ENCODE data around the gene ZNF827. TPM values are rescaled to one million over a fixed set of nuclear protein-coding genes. Genes with fewer than 3 reads are reported as not detected.

The ZNF827 gene
- total and polyA plus RNA-seq, 2 of the 13 experiments (the other 11 are each of a cell fraction or from before 2014, with no cell fraction given) = 2.8 TPM

DNA sequence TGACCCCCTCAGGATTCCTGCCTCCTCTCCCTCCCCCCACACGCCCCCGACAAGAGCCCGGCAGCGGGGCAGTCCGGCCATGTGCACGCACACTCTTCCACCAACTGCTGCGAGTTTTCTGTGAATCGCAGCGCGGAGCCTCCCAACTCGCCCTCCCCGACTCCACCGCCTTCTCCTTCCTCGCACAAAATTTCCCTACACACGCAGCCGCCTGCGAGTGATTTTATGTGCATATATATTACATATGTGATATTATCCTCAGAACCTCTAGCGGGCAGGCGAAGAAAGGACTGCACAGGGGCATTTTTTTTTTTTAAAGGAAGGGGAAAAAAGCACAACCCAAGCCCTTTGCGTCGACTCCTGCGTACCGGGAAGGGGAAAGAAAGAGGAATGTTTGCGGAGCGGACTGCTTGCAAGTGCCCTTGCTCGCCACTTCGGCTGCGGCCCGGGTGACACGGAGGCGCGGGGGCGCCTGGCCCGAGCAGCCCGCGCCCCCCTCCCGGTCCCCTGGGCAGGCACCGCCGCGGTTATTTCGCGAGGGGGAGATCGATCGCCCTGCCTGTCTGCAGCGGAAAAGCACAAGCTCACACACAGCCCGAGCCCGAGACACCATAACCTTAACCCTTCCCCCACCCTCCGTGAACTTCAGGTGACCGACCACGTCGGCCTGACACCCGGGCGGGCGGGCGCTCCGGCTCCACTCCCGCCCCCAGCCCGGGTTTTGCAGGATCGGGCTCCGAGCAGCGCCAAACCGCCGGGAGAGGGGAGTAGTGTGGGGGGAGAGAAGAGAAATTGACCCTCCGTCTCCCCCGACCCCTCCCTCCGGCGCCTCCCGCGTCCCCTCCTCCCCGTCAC lies 2.3 kb downstream of the ZNF827 start (continued):
- TF ChIP-seq, protein P1, sequence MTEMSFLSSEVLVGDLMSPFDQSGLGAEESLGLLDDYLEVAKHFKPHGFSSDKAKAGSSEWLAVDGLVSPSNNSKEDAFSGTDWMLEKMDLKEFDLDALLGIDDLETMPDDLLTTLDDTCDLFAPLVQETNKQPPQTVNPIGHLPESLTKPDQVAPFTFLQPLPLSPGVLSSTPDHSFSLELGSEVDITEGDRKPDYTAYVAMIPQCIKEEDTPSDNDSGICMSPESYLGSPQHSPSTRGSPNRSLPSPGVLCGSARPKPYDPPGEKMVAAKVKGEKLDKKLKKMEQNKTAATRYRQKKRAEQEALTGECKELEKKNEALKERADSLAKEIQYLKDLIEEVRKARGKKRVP (CRISPR knock-in tag; IDR thresholded peaks at IDR 0.05) = no peak
- TF ChIP-seq ZNF614 (CRISPR knock-in tag; IDR thresholded peaks at IDR 0.05; ENCODE audit: borderline replicate concordance) (no peak), KLF12 (CRISPR knock-in tag; IDR thresholded peaks at IDR 0.05; ENCODE audit: borderline replicate concordance) (0 out of 2 replicates have a peak, but pooled peaks have one; percentile 32), RARA (CRISPR knock-in tag; IDR thresholded peaks at IDR 0.05) (peak; percentile 52; the same call in 1 of the 2 replicates), ONECUT2 (CRISPR knock-in tag; IDR thresholded peaks at IDR 0.05) (0 out of 2 replicates have a peak, but pooled peaks have one; percentile 27), ZNF441 (CRISPR knock-in tag; IDR thresholded peaks at IDR 0.05; ENCODE audit: borderline replicate concordance) (no peak), RBFOX2 (IDR thresholded peaks at IDR 0.05; ENCODE audit: low read depth, low read length) (peak; percentile 67), ZFX (CRISPR knock-in tag; IDR thresholded peaks at IDR 0.05; ENCODE audit: low read depth) (peak; percentile 20; the same call in 1 of the 2 replicates), TAF1 (CRISPR knock-in tag; IDR thresholded peaks at IDR 0.05) (no peak), ZNF256 (CRISPR knock-in tag; conservative IDR thresholded peaks at IDR 0.05) (no peak), KDM2A (CRISPR knock-in tag; IDR thresholded peaks at IDR 0.05; ENCODE audit: borderline replicate concordance, low read depth) (peak; percentile 14; the same call in 1 of the 2 replicates), BCL6 (CRISPR knock-in tag; IDR thresholded peaks at IDR 0.05) (0 out of 2 replicates have a peak, but pooled peaks have one; percentile 9), PCBP1 (IDR thresholded peaks at IDR 0.05; ENCODE audit: borderline replicate concordance, low read depth, low read length) (0 out of 2 replicates have a peak, but pooled peaks have one; percentile 24), MBNL3 (CRISPR knock-in tag; conservative IDR thresholded peaks at IDR 0.05) (no peak), ASH2L (IDR thresholded peaks at IDR 0.05; ENCODE audit: insufficient read length, low read depth, low read length) (peak; percentile 60)
- TF ChIP-seq, protein P2, sequence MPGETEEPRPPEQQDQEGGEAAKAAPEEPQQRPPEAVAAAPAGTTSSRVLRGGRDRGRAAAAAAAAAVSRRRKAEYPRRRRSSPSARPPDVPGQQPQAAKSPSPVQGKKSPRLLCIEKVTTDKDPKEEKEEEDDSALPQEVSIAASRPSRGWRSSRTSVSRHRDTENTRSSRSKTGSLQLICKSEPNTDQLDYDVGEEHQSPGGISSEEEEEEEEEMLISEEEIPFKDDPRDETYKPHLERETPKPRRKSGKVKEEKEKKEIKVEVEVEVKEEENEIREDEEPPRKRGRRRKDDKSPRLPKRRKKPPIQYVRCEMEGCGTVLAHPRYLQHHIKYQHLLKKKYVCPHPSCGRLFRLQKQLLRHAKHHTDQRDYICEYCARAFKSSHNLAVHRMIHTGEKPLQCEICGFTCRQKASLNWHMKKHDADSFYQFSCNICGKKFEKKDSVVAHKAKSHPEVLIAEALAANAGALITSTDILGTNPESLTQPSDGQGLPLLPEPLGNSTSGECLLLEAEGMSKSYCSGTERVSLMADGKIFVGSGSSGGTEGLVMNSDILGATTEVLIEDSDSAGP (CRISPR knock-in tag; IDR thresholded peaks at IDR 0.05; ENCODE audit: borderline replicate concordance) = peak; percentile 24; the same call in 1 of the 2 replicates
- TF ChIP-seq, protein P3, sequence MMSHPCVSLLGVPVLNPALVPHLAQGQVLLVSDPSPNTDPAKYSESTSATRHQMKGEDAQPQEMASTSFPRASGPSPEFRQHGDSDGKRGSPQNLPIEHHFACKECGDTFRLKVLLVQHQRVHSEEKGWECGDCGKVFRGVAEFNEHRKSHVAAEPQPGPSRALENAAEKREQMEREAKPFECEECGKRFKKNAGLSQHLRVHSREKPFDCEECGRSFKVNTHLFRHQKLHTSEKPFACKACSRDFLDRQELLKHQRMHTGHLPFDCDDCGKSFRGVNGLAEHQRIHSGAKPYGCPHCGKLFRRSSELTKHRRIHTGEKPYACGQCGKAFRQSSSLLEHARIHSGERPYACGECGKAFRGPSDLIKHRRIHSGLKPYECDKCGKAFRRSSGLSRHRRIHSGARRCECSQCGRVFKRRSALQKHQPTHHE (CRISPR knock-in tag; IDR thresholded peaks at IDR 0.05; ENCODE audit: borderline replicate concordance) = no peak
- TF ChIP-seq, protein P4, sequence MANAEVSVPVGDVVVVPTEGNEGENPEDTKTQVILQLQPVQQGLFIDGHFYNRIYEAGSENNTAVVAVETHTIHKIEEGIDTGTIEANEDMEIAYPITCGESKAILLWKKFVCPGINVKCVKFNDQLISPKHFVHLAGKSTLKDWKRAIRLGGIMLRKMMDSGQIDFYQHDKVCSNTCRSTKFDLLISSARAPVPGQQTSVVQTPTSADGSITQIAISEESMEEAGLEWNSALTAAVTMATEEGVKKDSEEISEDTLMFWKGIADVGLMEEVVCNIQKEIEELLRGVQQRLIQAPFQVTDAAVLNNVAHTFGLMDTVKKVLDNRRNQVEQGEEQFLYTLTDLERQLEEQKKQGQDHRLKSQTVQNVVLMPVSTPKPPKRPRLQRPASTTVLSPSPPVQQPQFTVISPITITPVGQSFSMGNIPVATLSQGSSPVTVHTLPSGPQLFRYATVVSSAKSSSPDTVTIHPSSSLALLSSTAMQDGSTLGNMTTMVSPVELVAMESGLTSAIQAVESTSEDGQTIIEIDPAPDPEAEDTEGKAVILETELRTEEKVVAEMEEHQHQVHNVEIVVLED (CRISPR knock-in tag; IDR thresholded peaks at IDR 0.05; ENCODE audit: borderline replicate concordance) = no peak
- TF ChIP-seq, protein P5, sequence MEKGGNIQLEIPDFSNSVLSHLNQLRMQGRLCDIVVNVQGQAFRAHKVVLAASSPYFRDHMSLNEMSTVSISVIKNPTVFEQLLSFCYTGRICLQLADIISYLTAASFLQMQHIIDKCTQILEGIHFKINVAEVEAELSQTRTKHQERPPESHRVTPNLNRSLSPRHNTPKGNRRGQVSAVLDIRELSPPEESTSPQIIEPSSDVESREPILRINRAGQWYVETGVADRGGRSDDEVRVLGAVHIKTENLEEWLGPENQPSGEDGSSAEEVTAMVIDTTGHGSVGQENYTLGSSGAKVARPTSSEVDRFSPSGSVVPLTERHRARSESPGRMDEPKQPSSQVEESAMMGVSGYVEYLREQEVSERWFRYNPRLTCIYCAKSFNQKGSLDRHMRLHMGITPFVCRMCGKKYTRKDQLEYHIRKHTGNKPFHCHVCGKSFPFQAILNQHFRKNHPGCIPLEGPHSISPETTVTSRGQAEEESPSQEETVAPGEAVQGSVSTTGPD (CRISPR knock-in tag; IDR thresholded peaks at IDR 0.05) = no peak
- TF ChIP-seq, protein P6, sequence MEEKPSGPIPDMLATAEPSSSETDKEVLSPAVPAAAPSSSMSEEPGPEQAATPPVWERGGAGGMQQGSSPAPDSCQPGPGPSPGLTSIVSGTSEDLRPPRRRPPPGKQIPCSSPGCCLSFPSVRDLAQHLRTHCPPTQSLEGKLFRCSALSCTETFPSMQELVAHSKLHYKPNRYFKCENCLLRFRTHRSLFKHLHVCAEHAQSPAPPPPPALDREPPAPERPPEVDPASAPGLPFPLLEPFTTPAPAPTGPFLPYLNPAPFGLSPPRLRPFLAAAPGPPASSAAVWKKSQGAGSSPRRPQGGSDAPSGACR (CRISPR knock-in tag; IDR thresholded peaks at IDR 0.05) = 0 out of 2 replicates have a peak, but pooled peaks have one; percentile 41

Data from HepG2 (cell line).